ENCODE measurements around the gene VARS2. TPM values are rescaled to one million over a fixed set of nuclear protein-coding genes. Genes with fewer than 3 reads are reported as not detected.

VARS2 gene
- total and polyA plus RNA-seq, 2 experiments from 2014 or later: 27.5 to 61.3 TPM

DNA sequence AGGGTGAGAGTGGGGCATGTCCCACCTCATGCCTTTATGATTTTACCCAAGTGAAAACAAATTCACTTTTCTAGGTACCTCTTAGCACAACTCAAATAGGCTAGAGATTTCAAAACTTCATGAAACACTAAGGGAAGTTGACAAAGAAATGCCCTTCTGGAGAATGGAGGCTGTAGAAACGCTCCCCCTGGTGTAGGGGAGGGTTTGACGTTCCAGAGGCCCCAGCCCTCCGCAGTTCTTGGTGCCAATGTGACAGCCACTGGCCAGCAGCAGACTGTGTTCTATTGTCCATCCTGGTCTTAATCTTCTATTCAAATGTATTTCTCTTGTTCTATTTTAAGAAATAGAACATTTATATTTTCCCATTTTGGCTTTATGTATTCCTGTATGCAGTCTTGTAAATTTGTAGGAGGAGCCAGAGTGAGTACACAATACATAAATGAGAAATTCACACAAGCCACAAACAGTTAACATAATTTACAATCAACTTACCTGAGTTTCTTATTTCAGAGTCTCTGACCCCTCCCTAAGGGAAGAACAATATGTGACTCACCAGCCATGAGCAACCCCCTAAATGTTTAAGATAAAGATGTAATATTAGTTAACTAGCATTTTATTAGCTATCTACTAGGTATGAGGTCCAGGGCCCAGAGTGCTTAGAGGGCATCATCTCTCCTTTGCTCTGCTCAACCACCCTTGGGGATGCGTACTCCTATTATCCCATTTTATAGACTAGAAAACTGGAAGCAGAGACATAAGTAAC is 60.6 kb downstream of the VARS2 start:
- Histone ChIP-seq H3K36me3 (no peaks in the 10 kb centered on the region), H3K27ac (no peak overlapping the region), H3K27me3 (no peaks in the 10 kb centered on the region), H3K4me3 (no peak overlapping the region), H3K4me1 (ENCODE audit: low read depth) (no peaks in the 10 kb centered on the region), H3K9me3 (ENCODE audit: low read depth) (no peaks in the 10 kb centered on the region)
- DNase-seq (ENCODE audit: low read depth in 1 of 2, low spot score in 1 of 2): no peak
- TF ChIP-seq, protein P1, sequence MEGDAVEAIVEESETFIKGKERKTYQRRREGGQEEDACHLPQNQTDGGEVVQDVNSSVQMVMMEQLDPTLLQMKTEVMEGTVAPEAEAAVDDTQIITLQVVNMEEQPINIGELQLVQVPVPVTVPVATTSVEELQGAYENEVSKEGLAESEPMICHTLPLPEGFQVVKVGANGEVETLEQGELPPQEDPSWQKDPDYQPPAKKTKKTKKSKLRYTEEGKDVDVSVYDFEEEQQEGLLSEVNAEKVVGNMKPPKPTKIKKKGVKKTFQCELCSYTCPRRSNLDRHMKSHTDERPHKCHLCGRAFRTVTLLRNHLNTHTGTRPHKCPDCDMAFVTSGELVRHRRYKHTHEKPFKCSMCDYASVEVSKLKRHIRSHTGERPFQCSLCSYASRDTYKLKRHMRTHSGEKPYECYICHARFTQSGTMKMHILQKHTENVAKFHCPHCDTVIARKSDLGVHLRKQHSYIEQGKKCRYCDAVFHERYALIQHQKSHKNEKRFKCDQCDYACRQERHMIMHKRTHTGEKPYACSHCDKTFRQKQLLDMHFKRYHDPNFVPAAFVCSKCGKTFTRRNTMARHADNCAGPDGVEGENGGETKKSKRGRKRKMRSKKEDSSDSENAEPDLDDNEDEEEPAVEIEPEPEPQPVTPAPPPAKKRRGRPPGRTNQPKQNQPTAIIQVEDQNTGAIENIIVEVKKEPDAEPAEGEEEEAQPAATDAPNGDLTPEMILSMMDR (IDR thresholded peaks at IDR 0.05; ENCODE audit: low read depth, low read length): no peak

Other genes starting within 250 kb of the VARS2 start
- 36.7 and 38.1 TPM in 2 replicates for gene DHX16, start 241.2 kb upstream of the VARS2 start, total RNA-seq
- 27.8 and 36.2 TPM in 2 replicates for gene DHX16, start 241.2 kb upstream of the VARS2 start, polyA plus RNA-seq
- gene PPP1R18, start 227.6 kb upstream of the VARS2 start, total RNA-seq: 25.7 and 43.5 TPM in 2 replicates
- gene PPP1R18, start 227.6 kb upstream of the VARS2 start, polyA plus RNA-seq: 9.9 and 13.0 TPM in 2 replicates
- gene NRM, start 223.3 kb upstream of the VARS2 start, total RNA-seq: 13.7 and 17.2 TPM in 2 replicates
- 29.1 and 33.8 TPM in 2 replicates for gene NRM, start 223.3 kb upstream of the VARS2 start, polyA plus RNA-seq
- 14.3 and 21.9 TPM in 2 replicates for gene MDC1, start 197.0 kb upstream of the VARS2 start, total RNA-seq
- gene MDC1, start 197.0 kb upstream of the VARS2 start, polyA plus RNA-seq: 30.0 and 44.1 TPM in 2 replicates
- gene TUBB, start 193.9 kb upstream of the VARS2 start, total RNA-seq: 827 and 939 TPM in 2 replicates
- 662 and 675 TPM in 2 replicates for gene TUBB, start 193.9 kb upstream of the VARS2 start, polyA plus RNA-seq
- gene FLOT1, start 171.6 kb upstream of the VARS2 start, total RNA-seq: 208 and 222 TPM in 2 replicates
- 236 and 261 TPM in 2 replicates for gene FLOT1, start 171.6 kb upstream of the VARS2 start, polyA plus RNA-seq
- gene IER3, start 169.7 kb upstream of the VARS2 start, total RNA-seq: 28.0 and 45.8 TPM in 2 replicates
- gene IER3, start 169.7 kb upstream of the VARS2 start, polyA plus RNA-seq: 20.1 and 25.8 TPM in 2 replicates
- 125 and 136 TPM in 2 replicates for gene DDR1, start 29.7 kb upstream of the VARS2 start, total RNA-seq
- gene DDR1, start 29.7 kb upstream of the VARS2 start, polyA plus RNA-seq: 108 and 118 TPM in 2 replicates
- 24.0 and 25.8 TPM in 2 replicates for gene GTF2H4, start 6.0 kb upstream of the VARS2 start, total RNA-seq
- 18.0 and 20.7 TPM in 2 replicates for gene GTF2H4, start 6.0 kb upstream of the VARS2 start, polyA plus RNA-seq
- gene SFTA2, start 17.9 kb downstream of the VARS2 start, total RNA-seq: not detected in 2 replicates
- gene SFTA2, start 17.9 kb downstream of the VARS2 start, polyA plus RNA-seq: 0.86 and 1.8 TPM in 2 replicates
- not detected in 2 replicates for gene MUCL3, start 26.7 kb downstream of the VARS2 start, total RNA-seq
- gene MUCL3, start 26.7 kb downstream of the VARS2 start, polyA plus RNA-seq: 0.12 TPM in 1 of 2 replicates, not detected in the other
- not detected in 2 replicates for gene MUC21, start 69.5 kb downstream of the VARS2 start, total RNA-seq
- not detected in 2 replicates for gene MUC21, start 69.5 kb downstream of the VARS2 start, polyA plus RNA-seq
- not detected in 2 replicates for gene MUC22, start 96.2 kb downstream of the VARS2 start, total RNA-seq
- gene MUC22, start 96.2 kb downstream of the VARS2 start, polyA plus RNA-seq: not detected in 2 replicates
- gene C6orf15, start 198.3 kb downstream of the VARS2 start, total RNA-seq: not detected in 2 replicates
- not detected in 2 replicates for gene C6orf15, start 198.3 kb downstream of the VARS2 start, polyA plus RNA-seq
- not detected in 2 replicates for gene PSORS1C1, start 200.6 kb downstream of the VARS2 start, total RNA-seq
- gene PSORS1C1, start 200.6 kb downstream of the VARS2 start, polyA plus RNA-seq: not detected in 2 replicates
- gene CDSN, start 206.2 kb downstream of the VARS2 start, total RNA-seq: not detected in 2 replicates
- not detected in 2 replicates for gene CDSN, start 206.2 kb downstream of the VARS2 start, polyA plus RNA-seq
- gene PSORS1C2, start 224.8 kb downstream of the VARS2 start, total RNA-seq: not detected in 2 replicates
- not detected in 2 replicates for gene PSORS1C2, start 224.8 kb downstream of the VARS2 start, polyA plus RNA-seq
- gene CCHCR1, start 243.6 kb downstream of the VARS2 start, total RNA-seq: 25.1 and 55.5 TPM in 2 replicates
- gene CCHCR1, start 243.6 kb downstream of the VARS2 start, polyA plus RNA-seq: 29.1 and 29.6 TPM in 2 replicates
- 3.7 and 7.0 TPM in 2 replicates for gene TCF19, start 244.4 kb downstream of the VARS2 start, total RNA-seq
- 3.5 and 7.3 TPM in 2 replicates for gene TCF19, start 244.4 kb downstream of the VARS2 start, polyA plus RNA-seq

Data from cardiac muscle cell (in vitro differentiated cells and primary cell).